Activated CD8-positive, alpha-beta T cell treated with anti-CD3 and anti-CD28 coated beads for 36 hours (primary cell): Measurements from ENCODE around the gene RNH1. TPM values are rescaled to one million over a fixed set of nuclear protein-coding genes. Genes with fewer than 3 reads are reported as not detected.

Source experiments
- ATAC-seq: fragments of 200-7000 bp; cut with Tn5 transposase; one replicate; pipeline ENCODE4 v1.10.0; 2021; ENCODE audit warnings: mild to moderate bottlenecking, moderate library complexity
- CTCF ChIA-PET: fragments of 350-600 bp; sonication (Branson Sonifier 250); formaldehyde crosslinking; loops from one replicate; lab custom pipeline; 2021; ENCODE audit warnings: antibody characterized with exemption; lab: Charles Lee
- POLR2A ChIA-PET: fragments of 350-600 bp; sonication (Branson Sonifier 250); formaldehyde crosslinking; loops from one replicate; lab custom pipeline; 2021; ENCODE audit warnings: antibody characterized with exemption; lab: Charles Lee
- DNase-seq: peaks from one replicate; pipeline ENCODE4 v3.0.0-alpha.2; 2020
- H3K27ac Mint-ChIP-seq: one replicate; pipeline ENCODE4 v1.8.0; 2021; ENCODE audit warnings: mild to moderate bottlenecking, mixed read lengths
- H3K27me3 Mint-ChIP-seq: one replicate; pipeline ENCODE4 v1.8.0; 2021; ENCODE audit warnings: mixed read lengths
- H3K36me3 Mint-ChIP-seq: one replicate; pipeline ENCODE4 v1.8.0; 2021; ENCODE audit warnings: low read depth, mixed read lengths
- H3K4me1 Mint-ChIP-seq: one replicate; pipeline ENCODE4 v1.8.0; 2021; ENCODE audit warnings: low read depth, mixed read lengths
- H3K4me3 Mint-ChIP-seq: one replicate; pipeline ENCODE4 v1.8.0; 2021; ENCODE audit warnings: mild to moderate bottlenecking, moderate library complexity, mixed read lengths
- H3K9me3 Mint-ChIP-seq: one replicate; pipeline ENCODE4 v1.8.0; 2021; ENCODE audit warnings: mixed read lengths
- CTCF ChIP-seq: fragments of 200-600 bp; IDR thresholded peaks from one replicate; pipeline ENCODE4 v1.8.0; 2022; ENCODE audit warnings: antibody characterized with exemption, mild to moderate bottlenecking
- intact Hi-C: fragments of 100-400 bp; cut with micrococcal nuclease; formaldehyde crosslinking; loops from one replicate; pipeline ENCODE4 v1.10.0; 2022
- total RNA-seq, 2 experiments: library from RNA; stranded (reverse); gene quantifications; one replicate each; pipeline ENCODE4 v1.2.3, GENCODE V29; 2021

The RNH1 gene
- total RNA-seq, 2 experiments from 2014 or later: 105 to 110 TPM

DNA sequence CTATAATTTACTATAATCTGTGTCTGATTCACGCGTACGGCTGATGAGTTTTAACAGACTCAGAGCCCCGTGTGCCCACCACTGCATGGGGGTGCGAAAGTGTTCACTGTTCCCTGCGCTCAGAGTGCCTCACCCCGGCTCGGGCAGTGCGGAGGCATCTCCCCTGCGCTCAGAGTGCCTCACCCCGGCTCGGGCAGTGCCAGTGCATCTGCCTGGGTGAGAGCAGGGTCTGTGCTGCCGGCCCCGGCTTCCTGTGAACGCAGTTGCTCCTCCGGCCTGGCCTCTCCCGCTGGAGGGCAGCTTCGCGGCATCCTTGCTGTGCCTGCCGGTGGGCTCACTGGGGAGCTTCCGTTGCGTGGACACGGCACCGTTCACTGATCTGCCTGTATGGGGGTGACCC, 42.7 kb downstream of the RNH1 start:
- ChIA-PET POLR2A (no interaction called here), CTCF (interaction anchor here (1.0 kb wide), 1 partner anchor 16 kb away, joined by 3 read pairs; no protein-coding TSS in a partner anchor)
- no peak for TF ChIP-seq CTCF
- intact Hi-C loops: no loop called here
- H3K36me3 Mint-ChIP-seq: peaks cover 2% of the 10 kb centered on the region
- no peaks in the 10 kb centered on the region for H3K27me3 Mint-ChIP-seq
- ATAC-seq: no peak
- H3K9me3 Mint-ChIP-seq: no peaks in the 10 kb centered on the region
- H3K4me3 Mint-ChIP-seq: no peak overlapping the region
- H3K4me1 Mint-ChIP-seq: no peaks in the 10 kb centered on the region
- H3K27ac Mint-ChIP-seq: no peak overlapping the region
- no peak for DNase-seq

DNA sequence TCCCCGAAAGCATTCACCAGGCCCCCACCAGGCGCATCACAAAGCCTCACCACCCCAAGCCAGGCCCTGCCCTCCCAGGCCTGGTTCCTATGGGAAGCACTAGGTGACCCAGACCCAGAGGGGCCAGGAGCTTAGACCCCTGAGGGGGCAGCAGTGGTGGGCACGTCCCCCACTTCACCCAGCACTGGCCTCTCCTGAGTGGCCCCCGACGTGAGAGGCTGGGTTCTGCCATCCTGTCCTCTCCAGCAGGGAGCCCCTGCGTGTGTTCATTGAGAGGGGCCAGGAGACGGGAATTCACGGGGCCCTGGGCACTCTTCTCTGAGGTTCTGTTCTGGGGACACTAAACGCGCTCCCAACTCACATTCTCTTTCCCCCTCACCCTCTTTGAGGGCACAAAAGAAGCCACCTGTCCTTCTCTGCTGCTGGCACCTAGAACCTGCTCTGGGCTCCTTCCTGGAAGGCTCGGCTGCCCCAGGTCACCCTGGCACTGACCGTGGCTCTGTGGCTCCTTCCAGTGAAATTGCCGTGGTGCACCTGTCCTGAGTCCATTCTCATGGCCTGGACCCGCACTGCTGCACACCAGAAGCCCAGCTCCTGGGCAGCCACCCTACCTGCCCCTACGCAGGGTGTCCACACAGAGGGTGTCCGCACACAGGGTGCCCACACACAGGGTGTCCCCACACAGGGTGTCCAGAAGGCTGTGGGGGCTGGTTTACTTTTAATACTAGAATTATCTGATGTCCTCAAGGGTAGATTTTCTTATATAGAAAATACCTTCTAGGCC, 44.7 kb downstream of the RNH1 start:
- no peak overlapping the region for H3K27ac Mint-ChIP-seq
- no peaks in the 10 kb centered on the region for H3K9me3 Mint-ChIP-seq
- POLR2A ChIA-PET: no interaction called here
- H3K4me3 Mint-ChIP-seq: no peak overlapping the region
- DNase-seq (no peak), ATAC-seq (no peak)
- peaks cover 9% of the 10 kb centered on the region for H3K36me3 Mint-ChIP-seq
- intact Hi-C loops: no loop called here
- no peaks in the 10 kb centered on the region for H3K27me3 Mint-ChIP-seq
- no peak for TF ChIP-seq CTCF
- CTCF ChIA-PET: no interaction called here
- H3K4me1 Mint-ChIP-seq: peaks cover 7% of the 10 kb centered on the region

DNA sequence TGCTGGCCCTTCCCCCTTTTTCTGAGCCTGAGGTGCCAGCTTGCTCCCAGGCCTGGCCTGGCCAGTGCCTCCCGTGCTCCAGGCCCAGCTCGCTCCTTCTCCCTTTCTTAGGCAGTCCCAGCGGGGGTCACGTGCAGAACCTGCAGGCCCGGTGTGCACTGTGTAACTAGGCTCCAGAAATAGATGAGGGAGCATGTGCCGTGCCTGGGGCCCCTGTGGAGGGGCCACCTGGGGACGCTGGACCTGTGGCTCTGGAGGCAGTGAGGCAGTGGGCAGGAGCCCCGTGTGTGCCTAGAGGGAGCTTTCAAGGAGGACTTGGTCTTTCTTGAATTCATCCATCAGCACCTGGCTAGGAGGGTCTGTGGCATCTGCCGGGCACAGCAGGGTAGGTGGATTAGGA, 45.4 kb downstream of the RNH1 start:
- CTCF ChIA-PET: no interaction called here

GRCh38 chr11:460331-461199, 46.5 kb downstream of the RNH1 start:
- Mint-ChIP-seq H3K4me3 (no peak overlapping the region), H3K9me3 (no peaks in the 10 kb centered on the region)

More for the DNA sequence above, 45.4 kb downstream of the RNH1 start:
- ATAC-seq: no peak
- Mint-ChIP-seq H3K27me3 (no peaks in the 10 kb centered on the region), H3K4me1 (peaks cover 14% of the 10 kb centered on the region), H3K27ac (no peak overlapping the region), H3K36me3 (peaks cover 14% of the 10 kb centered on the region), H3K4me3 (no peak overlapping the region), H3K9me3 (no peaks in the 10 kb centered on the region)
- TF ChIP-seq CTCF: no peak
- DNase-seq: no peak
- intact Hi-C loops: no loop called here
- POLR2A ChIA-PET: no interaction called here

More at GRCh38 chr11:460331-461199, 46.5 kb downstream of the RNH1 start:
- Mint-ChIP-seq H3K4me1 (peaks cover 23% of the 10 kb centered on the region), H3K36me3 (peaks cover 18% of the 10 kb centered on the region), H3K27ac (no peak overlapping the region), H3K27me3 (no peaks in the 10 kb centered on the region)
- CTCF ChIA-PET: no interaction called here
- ATAC-seq (no peak), DNase-seq (no peak)
- TF ChIP-seq CTCF: no peak
- intact Hi-C loops: no loop called here
- POLR2A ChIA-PET: interaction anchor here (1.3 kb wide), 1 partner anchor 10 kb away, joined by 4 read pairs; the partner anchor contains the start of gene PTDSS2
